RCC 7860 (cell line): ENCODE results near the gene TTC38.
A peak's percentile ranks its signal among the peaks of the same experiment; 100 is the strongest.

ENCODE experiments used
- DNase-seq: peaks from one replicate; pipeline ENCODE4 v3.0.0-alpha.2; 2015; ENCODE audit warnings: low spot score
- FAIRE-seq: peaks from 2 replicates; lab custom pipeline; 2012; peaks lifted over from hg19 to GRCh38; lab: Jason Lieb, UNC

The TTC38 gene

GRCh38 chr22:46275455-46276122 is 7.8 kb downstream of the TTC38 start:
- DNase-seq (no peak), FAIRE-seq (no peak)

DNA sequence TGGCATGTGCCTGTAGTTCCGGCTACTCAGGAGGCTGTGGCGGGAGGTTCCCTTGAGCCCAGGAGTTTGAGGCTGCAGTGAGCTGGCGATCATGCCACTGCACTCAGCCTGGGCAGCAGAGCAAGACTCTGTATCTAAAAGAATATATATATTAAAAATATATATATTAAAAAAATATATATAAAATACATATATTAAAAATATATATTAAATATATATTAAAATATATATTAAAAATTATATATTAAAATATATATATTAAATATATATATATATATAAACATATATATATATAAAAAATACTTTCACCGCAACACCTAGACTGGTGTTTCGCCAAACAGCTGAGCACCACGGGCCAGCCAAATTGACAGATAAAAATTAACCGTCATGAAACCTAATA is 8.8 kb downstream of the TTC38 start:
- FAIRE-seq = peak; percentile 55
- DNase-seq = no peak

DNA sequence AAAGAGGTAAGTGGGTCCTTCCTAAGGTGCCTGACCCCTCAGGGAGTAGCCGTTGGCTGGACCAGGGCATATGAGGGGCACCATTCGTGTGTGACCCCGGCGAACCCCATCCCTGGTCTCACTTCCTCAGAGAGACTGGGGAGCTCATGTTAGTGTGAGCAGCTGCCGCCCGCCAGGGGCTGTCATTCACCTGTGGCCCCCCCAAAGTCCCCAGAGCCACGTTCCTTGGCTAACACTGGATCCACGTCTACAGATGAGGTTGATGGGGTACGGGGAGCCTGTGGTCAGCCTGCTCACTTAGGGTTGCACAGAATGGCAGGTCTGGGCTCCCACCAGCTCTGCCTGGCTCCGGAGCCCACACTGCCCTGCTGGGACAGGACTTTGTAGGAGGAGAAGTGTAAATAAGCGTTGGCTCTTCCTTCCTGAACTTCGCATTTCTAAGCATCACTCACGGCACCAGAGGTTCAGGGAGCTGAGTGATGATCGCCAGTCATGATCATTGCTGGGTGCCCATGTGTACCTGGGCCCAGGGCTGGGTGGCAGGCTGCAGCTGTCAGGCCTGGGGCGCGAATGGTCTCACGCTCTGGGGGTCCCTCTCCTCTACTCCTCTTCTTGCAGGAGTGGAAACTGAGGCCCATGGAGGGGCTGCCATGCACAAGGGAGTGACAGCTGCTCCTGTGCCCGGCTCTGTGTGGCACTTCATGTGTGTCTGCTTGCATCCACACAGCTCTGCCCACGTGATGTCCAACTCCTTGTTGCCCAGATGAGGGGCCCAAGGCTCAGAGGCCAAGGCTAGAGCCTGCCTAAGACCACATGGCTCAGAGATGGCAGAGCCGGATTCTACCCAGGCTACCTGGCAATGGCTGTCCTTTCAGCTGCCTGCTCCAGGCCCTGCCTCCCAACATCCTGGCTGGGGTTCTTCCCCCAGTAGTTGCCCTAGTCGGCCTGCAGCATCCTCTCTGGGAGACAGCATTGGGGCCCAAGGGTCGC is 11.1 kb downstream of the TTC38 start:
- FAIRE-seq (no peak), DNase-seq (no peak)

DNA sequence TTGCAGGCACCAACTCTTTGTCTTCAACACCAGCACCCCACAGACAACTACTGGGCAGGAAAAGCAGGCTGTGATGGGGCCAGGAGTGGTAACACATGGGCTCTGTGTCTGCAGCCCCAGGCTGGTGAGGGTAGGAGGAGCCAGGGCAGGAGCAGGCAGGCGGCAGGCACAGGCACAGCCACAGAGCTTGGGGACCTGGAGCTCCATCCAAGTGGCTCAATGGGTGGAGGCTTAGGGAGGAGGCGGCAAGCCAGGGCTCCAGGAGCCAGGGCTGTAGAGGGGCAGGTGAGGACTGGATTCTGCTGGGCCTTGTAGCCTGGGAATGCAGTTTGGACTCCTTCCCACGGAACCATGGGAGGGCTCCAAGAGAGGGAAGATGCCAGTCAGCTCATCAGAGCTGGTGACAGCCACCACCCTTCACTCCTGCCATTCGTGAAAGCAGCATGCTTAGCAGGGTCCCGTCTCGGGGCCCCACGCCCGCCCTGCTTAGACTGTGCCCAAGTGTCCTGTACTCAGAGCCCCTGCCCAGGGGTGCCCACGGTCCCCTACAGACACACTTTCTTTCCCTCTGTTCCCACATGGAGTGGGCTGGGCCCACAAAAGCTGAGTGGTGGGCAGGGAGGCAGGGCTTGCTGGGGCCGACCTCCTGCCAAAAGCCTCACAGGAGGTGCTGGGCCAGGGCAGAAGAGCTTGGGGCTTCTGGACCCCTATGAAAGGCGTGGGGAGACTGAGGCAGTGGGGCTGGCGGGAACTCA is 12.4 kb downstream of the TTC38 start:
- DNase-seq (no peak), FAIRE-seq (no peak)

DNA sequence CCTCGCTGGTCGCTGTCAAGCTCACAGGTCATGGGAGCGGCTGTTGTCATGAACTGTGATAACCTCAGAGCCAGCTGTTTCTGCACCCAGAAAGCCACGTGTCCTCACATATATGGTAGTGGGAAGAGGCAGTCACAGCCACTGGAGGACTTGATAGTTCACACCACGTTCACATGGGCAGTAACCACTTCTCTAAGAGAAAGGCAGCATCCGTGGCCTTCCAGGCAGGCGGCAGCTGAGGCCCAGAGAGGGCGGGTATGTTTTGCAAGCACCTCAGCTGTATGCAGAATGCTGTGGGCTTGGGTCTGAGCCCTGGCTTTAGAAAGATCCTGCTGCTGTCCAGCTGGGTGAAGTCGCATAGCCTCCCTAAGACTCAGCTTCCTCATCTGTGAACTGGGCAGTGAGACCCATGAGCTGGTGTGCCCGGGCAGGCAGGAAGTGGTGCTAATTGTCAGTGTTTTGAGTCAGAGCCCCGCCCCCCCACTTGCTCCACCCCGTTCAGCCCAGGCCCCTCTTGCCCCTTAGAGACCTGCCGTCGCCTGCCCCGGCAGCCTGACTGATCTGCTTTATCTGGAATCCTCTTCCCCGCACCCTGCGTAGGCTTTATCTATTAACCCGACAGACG is 13.3 kb downstream of the TTC38 start:
- no peak for DNase-seq
- FAIRE-seq = no peak

DNA sequence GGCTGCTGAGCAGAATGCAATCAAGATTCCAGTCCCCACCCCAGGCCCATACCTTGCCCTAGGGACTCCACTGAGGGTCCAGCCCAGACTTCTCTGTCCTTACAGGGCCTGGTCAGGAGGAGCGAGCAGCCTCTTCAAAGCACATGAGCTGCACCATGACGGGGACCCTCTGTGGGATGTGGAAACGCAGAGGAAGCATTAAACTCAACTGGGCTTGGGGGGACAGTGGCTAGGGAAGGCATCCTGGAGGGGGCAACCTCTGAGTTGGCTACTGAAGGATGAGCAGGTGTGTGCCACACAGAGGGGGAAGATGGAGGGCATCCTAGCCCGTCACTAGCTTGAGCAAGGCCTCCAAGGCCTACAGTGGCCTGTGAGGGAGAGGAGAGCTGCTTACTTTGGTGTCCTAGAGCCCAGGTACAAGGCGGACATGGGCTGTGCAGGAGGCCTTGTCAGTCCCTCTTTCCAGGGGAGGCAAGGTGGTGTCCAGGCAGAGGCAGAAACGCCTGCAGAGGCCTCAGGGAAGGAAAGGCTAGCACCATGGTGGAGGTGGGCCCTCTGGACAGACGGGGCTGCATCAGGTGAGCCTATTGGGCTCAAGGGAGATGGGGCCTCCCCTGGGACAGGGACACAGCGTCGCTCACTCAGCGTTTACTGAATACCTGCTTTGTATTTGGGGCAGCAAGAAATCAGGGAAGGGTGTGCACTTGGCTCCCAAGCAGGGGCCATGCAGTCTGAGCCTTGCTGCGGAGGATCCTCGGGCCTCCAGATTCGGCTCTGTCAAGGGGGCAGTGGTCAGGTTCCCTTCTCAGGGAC is 14.3 kb downstream of the TTC38 start:
- FAIRE-seq (no peak), DNase-seq (no peak)

DNA sequence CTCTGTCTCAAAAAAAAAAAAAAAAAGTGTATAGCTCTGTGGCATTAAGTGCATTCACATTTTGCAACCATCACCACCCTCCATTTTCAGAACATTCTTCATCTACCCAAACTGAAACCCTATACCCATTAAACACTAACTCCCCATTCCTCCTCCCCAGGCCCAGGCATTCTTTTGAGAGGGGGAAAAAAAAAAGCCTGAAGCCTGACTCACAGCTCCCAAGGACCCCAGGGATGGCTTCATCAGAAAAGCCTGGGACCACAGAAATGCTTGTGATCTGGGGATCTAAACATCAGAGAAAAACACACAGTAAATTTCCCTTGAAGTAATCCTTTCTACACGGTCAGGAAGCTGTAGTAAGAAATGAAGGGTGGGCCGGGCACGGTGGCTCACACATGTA is 18.2 kb downstream of the TTC38 start:
- DNase-seq (no peak), FAIRE-seq (no peak)

DNA sequence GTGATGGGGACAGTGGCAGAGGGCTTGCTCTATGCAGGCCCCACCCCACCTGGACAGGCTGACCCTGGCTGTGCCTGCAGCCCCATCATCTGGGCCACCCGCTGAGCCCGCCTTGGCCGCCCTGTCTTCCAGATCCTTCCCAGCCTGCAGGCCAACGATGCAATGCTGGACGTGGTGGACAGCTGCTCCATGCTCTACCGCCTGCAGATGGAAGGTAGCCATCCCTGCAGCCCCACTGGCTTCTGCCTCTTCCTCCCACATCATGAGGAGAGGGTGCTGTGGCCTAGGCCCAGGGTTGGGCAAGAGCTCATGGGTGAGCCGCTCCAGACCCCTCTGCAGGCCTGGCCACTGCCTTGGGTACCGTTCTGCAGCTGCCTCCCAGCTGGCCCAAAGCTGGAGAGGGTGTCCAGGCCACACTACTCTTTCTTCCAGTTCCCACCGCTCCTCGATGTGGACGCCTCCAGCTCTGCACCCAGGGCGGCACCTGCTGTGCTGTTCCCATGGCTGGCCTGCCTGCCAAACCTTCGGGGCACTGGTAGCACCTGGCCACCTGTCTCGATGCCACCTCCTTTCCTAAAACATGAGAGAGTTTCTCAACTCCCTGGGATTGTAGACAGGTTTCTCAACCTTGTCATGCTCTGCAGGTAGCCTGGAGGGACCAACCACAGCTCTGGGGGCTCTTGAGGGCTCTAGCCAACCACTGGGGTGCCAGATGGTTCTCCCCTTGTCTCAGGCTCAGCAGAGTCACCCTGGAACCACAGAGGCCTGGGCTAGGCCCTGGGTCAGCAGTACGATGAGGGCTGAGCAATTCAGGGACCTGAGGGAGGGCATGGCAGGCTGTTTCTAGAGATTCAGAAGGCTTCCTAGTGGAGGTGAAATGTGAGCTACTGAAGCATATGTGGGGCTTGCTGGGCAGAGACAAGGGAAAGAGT is 19.4 kb downstream of the TTC38 start:
- no peak for FAIRE-seq
- no peak for DNase-seq

DNA sequence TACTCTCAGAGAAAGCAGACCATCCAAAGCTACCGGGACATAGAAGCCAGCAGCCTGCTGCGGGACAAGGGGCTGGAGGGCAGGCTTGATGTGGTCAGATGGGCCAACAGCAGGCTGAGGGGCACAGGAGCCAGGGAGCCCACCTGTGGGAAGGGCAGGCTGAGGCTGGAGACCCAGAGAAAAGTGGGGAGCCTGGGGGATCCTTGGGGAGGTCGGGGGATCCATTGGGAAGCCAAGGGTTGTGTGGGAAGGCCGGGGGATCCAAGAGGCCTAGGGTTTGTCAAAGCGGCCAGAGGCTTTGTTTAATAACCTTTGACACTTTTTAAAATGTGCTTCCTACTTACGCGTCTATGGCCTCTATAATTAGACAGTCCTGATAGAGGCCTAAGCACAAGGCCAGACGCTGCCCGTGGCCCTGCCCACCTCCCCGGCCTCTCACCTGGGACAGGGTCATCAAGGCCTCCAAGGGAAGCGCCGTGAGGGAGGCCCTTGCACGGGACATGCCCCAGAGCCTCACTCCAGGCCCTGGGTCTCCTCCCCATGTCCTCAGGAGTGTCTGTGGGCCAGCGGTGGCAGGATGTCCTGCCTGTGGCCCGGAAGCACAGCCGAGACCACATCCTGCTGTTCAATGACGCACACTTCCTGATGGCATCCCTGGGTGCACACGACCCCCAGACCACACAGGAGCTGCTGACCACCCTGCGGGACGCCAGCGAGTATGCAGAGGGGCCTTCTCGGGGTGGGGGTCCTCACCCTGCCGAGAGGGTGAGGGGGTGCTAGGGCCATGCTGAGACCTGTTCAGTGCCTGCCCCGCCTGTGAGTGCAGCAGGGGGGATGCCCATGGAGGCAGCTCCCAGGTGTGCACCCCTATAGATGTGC is 20.3 kb downstream of the TTC38 start:
- DNase-seq (no peak), FAIRE-seq (no peak)

GRCh38 chr22:46288846-46289243 is 21.0 kb downstream of the TTC38 start:
- no peak for FAIRE-seq

GRCh38 chr22:46289244-46289891 is 21.6 kb downstream of the TTC38 start:
- DNase-seq (no peak), FAIRE-seq (no peak)

More at GRCh38 chr22:46288846-46289243, 21.0 kb downstream of the TTC38 start:
- no peak for DNase-seq

DNA sequence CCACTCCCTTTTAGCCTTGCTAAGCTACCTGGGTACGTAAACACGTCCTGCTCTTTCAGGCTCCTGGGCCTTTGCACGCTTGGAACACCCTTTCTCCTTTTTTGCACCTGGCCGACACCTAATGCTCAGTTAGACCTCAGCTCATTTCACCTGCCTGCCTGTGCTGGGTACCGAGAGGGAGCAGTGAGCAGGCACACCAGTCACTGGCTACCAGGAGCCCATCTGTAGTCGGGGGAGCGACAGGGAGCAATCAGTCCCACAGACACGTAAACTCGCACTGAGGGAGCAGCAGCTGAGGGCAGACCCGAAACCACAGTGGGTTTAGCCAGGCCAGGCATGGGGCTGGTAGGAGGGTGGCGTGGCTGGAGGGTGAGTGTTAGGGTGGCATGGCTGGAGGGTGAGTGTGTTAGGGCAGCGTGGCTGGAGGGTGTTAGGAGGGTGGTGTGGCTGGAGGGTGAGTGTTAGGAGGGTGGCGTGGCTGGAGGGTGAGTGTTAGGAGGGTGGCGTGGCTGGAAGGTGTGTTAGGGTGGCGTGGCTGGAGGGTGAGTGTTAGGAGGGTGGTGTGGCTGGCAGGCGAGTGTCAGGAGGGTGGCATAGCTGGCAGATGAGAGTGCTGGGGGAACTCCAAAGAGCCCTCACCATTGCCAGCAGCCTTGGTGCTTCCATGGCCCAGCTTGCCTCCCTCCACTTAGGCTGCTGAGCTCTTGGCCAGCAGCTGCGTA is 22.5 kb downstream of the TTC38 start:
- FAIRE-seq = no peak
- DNase-seq = no peak

- DNase-seq = no peak
- no peak for FAIRE-seq
Measured at GRCh38 chr22:46290843-46291785, 23.3 kb downstream of the TTC38 start.

- FAIRE-seq = no peak
- no peak for DNase-seq
Measured at GRCh38 chr22:46292173-46292572, 24.4 kb downstream of the TTC38 start.

GRCh38 chr22:46292732-46293131 is 24.9 kb downstream of the TTC38 start:
- DNase-seq = no peak
- no peak for FAIRE-seq
